ENCODE data around the gene SAMHD1. TPM values are rescaled to one million over a fixed set of nuclear protein-coding genes. Genes with fewer than 3 reads are reported as not detected.

SAMHD1 gene
- total and polyA plus RNA-seq, 2 of the 13 experiments (the other 11 are each of a cell fraction or from before 2014, with no cell fraction given), result 16.9 to 43.5 TPM

GRCh38 chr20:36886859-36887751 is 64.4 kb downstream of the SAMHD1 start (continued):
- TF ChIP-seq GMEB1 (CRISPR knock-in tag; IDR thresholded peaks at IDR 0.05; ENCODE audit: borderline replicate concordance) (peak; percentile 28; the same call in 1 of the 2 replicates), NFYB (CRISPR knock-in tag; IDR thresholded peaks at IDR 0.05) (no peak), RXRB (CRISPR knock-in tag; IDR thresholded peaks at IDR 0.05; ENCODE audit: borderline replicate concordance) (peak; percentile 43; the same call in 1 of the 2 replicates), CSRNP2 (CRISPR knock-in tag; conservative IDR thresholded peaks at IDR 0.05; ENCODE audit: low read depth) (no peak), REST (IDR thresholded peaks at IDR 0.05; ENCODE audit: borderline replicate concordance in 1 of 2, low read depth in 1 of 2, low read length in 2 of 2) (peak in 1 of 2 experiments; percentile 11; a peak in 1 of 4 replicates), SMAD3 (CRISPR knock-in tag; IDR thresholded peaks at IDR 0.05) (peak; percentile 93), RFX1 (IDR thresholded peaks at IDR 0.05) (no peak), ZC3H4 (CRISPR knock-in tag; IDR thresholded peaks at IDR 0.05; ENCODE audit: borderline replicate concordance) (no peak), THAP11 (CRISPR knock-in tag; IDR thresholded peaks at IDR 0.05) (peak; percentile 57; the same call in 1 of the 2 replicates), HOMEZ (CRISPR knock-in tag; IDR thresholded peaks at IDR 0.05; ENCODE audit: low read depth) (0 out of 2 replicates have a peak, but pooled peaks have one; percentile 37), ZSCAN12 (CRISPR knock-in tag; IDR thresholded peaks at IDR 0.05) (no peak), MZF1 (CRISPR knock-in tag; IDR thresholded peaks at IDR 0.05; ENCODE audit: borderline replicate concordance) (no peak), ZNF160 (CRISPR knock-in tag; IDR thresholded peaks at IDR 0.05) (no peak), ZNF672 (CRISPR knock-in tag; IDR thresholded peaks at IDR 0.05) (no peak), TBL1XR1 (IDR thresholded peaks at IDR 0.05; ENCODE audit: borderline replicate concordance, low read length, partially characterized antibody) (no peak), U2AF1 (optimal IDR thresholded peaks at IDR 0.05; ENCODE audit: low read depth, low read length) (no peak), ZNF513 (CRISPR knock-in tag; conservative IDR thresholded peaks at IDR 0.05) (no peak)
